Right ventricle myocardium superior (tissue), 1 donor: ENCODE results near the gene C10orf120. TPM values are rescaled to one million over a fixed set of nuclear protein-coding genes. Genes with fewer than 3 reads are reported as not detected.

Source experiments
- total RNA-seq: library from RNA; stranded (reverse); fragmentation: NEBNext Ultra II Directional; extraction: Animal tissue kit (Norgen Biotek cat#: 25700); gene quantifications from one replicate; pipeline ENCODE4 v1.2.1, GENCODE V29; 2021
- donor health status: DM: no; HTN: yes; CAD: no; lungs with severe emphysema.

The C10orf120 gene
- total RNA-seq, 1 donor from 2014 or later = not detected

Other genes starting within 250 kb of the C10orf120 start
- gene ARMS2, start 245.2 kb downstream of the C10orf120 start, total RNA-seq = not detected
- 40.9 TPM for gene HTRA1, start 238.3 kb downstream of the C10orf120 start, total RNA-seq
- not detected for gene DMBT1, start 139.1 kb downstream of the C10orf120 start, total RNA-seq
- 0.11 TPM for gene CUZD1, start 146.0 kb upstream of the C10orf120 start, total RNA-seq
- not detected for gene FAM24B, start 179.7 kb upstream of the C10orf120 start, total RNA-seq
- not detected for gene FAM24A, start 210.8 kb upstream of the C10orf120 start, total RNA-seq